ENCODE data around the gene ITK. TPM values are rescaled to one million over a fixed set of nuclear protein-coding genes. Genes with fewer than 3 reads are reported as not detected.

ITK gene
- total RNA-seq, 4 donors from 2014 or later, result 1.7 to 3.6 (median 3.0) TPM

DNA sequence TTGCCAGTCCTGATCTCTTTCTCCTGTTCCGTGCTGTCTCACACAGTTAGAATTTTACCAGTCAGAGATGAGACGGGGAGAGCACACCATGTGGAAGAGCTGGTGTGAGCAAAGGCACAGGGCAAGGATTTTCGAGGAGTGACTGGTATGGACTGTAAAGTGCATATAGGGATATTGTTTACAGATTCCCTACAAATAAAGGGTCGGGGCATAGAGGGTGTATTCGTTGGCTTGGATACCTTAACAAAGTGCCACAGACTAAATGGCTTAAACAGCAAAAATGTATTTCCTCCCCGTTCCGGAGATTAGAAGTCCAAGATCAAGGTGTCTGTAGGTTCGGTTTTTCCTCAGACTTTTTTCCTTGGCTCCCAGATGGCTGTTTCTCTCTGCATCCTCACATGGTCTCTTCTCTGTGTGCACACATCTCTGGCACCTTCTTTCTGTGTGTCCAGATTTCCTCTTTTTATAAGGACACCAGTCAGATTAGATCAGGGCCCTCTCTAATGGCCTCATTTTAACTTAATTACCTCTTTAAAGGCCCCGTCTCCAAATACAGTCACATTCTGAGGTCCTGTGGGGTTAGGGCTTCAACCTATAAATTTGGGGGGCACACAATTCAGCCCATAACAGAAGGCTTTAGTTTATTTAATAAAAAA is 108.7 kb downstream of the ITK start:
- intact Hi-C loops (cut with DNase I), result no loop called here
- no peak overlapping the region for H3K4me3 ChIP-seq (replicated peaks in 1 of 3)
- no peak overlapping the region for H3K27ac ChIP-seq
- DNase-seq, result no peak
- H3K9me3 ChIP-seq, result no peaks in the 10 kb centered on the region
- H3K4me1 ChIP-seq, result peaks cover 0 to 4% of the 10 kb centered on the region in 2 donors
- WGBS, 2 donors, result 93 to 95% methylated on average over 9 of the region's 9 CpGs
- TF ChIP-seq, protein P1, sequence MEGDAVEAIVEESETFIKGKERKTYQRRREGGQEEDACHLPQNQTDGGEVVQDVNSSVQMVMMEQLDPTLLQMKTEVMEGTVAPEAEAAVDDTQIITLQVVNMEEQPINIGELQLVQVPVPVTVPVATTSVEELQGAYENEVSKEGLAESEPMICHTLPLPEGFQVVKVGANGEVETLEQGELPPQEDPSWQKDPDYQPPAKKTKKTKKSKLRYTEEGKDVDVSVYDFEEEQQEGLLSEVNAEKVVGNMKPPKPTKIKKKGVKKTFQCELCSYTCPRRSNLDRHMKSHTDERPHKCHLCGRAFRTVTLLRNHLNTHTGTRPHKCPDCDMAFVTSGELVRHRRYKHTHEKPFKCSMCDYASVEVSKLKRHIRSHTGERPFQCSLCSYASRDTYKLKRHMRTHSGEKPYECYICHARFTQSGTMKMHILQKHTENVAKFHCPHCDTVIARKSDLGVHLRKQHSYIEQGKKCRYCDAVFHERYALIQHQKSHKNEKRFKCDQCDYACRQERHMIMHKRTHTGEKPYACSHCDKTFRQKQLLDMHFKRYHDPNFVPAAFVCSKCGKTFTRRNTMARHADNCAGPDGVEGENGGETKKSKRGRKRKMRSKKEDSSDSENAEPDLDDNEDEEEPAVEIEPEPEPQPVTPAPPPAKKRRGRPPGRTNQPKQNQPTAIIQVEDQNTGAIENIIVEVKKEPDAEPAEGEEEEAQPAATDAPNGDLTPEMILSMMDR (IDR thresholded peaks at IDR 0.05), result no peak
- TF ChIP-seq POLR2A (IDR thresholded peaks at IDR 0.05), result no peak
- no peaks in the 10 kb centered on the region for H3K36me3 ChIP-seq
- no peaks in the 10 kb centered on the region for H3K27me3 ChIP-seq

DNA sequence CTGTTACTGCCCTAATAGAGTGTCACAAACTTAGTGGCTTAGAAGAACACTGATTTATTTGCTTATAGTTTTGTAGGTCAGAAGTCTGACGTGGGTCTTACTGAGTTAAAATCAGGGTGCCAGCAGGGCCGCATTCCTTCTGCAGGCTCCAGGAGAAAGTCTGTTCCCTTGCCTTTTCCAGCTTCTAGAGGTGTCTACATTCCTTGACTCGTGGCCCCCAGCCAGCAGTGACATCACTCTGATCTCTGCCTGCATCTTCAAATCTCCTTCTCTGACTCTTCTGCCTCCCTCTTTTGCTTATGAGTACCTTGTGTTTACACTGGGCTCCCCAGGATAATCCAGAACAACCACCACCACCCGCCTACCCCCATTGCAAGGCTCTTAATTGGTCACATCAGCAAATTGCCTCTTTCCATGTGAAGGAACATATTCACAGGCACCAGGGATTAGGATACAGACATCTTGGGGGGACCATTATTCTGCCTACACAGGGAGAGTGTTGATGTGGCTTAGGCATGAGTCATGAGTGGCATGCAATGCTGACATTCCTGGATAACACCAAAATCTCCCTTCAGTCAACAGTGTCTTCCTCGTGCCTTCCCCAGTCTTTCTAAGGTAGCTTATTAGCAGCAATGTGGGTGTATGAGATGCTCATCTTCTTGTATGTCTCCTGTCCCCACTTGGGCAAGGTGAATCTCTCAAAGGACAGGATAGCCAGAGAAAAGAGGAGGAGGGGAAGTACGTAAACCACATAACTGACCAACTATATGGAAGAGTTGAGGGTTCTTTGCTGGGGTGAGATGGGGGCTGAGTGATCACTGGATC is 109.7 kb downstream of the ITK start:
- Histone ChIP-seq H3K4me1 (peaks cover 0 to 4% of the 10 kb centered on the region in 2 donors), H3K27me3 (no peaks in the 10 kb centered on the region), H3K36me3 (no peaks in the 10 kb centered on the region), H3K9me3 (no peaks in the 10 kb centered on the region), H3K27ac (no peak overlapping the region), H3K4me3 (replicated peaks in 1 of 3) (no peak overlapping the region)
- peak in 1 of 2 donors; percentile 46 for DNase-seq
- TF ChIP-seq POLR2A (IDR thresholded peaks at IDR 0.05), result no peak
- TF ChIP-seq, protein P1 (IDR thresholded peaks at IDR 0.05), result no peak
- WGBS, 2 donors, result 87 to 90% methylated on average over 6 of the region's 6 CpGs
- intact Hi-C loops (cut with DNase I), result no loop called here

DNA sequence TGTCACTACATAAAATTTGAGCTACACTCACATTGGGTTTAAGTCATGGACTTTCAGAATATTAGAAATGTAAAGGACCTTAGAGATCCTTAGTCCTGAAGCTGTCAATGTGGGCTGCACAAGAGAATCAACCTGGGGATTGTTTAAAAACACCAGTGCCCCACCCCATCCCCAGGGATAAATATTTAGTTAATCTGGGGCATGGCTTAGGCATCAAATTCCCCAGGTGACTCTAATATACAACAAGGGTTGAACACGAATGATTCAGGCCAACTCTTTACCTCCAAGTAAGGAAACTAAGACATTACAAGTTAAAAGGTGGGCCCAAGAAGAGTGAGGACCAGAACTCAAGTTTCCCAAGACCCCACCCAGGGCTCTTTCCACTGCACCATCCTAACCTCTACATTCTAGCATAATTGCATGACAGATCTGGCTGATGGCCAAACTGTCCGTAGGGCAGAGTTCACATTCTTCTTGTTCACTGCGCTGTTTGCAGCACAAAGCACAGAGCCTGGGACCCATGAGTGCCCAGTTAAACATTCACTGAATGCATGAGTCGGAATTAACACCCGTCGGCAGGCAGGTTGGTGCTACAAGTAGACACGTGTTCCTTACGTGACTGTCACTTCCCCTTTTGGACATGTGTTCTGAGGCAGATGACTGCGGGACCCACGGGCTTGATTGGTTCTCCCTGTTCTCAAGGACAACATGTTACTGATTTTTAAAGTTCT is 110.5 kb downstream of the ITK start:
- intact Hi-C loops (cut with DNase I), result no loop called here
- Histone ChIP-seq H3K27me3 (no peaks in the 10 kb centered on the region), H3K36me3 (no peaks in the 10 kb centered on the region), H3K27ac (no peak overlapping the region), H3K4me1 (peaks cover 0 to 4% of the 10 kb centered on the region in 2 donors), H3K9me3 (no peaks in the 10 kb centered on the region), H3K4me3 (replicated peaks in 1 of 3) (no peak overlapping the region)
- DNase-seq, result peak; percentile 31 to 55
- WGBS, 2 donors, result 53 to 77% methylated on average over 7 to 10 of the region's 10 CpGs
- TF ChIP-seq POLR2A (IDR thresholded peaks at IDR 0.05), result no peak

DNA sequence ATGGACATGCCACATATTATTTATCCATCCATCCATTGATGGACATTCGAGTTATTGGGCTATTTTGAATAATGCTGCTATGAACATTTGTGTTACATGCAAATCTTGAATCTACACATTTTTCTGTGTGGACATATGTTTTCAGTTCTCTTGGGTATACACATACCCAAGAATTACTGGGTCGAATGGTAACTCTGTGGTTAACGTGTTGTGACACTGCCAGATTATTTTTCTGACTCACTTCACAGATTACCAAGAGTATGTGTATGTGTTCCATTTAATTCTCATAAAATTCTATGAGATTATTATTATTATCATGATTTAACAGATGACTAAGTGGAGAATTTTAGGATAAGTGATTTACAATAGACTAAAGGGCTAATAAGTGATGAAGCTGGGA is 112.0 kb downstream of the ITK start:
- Histone ChIP-seq H3K36me3 (no peaks in the 10 kb centered on the region), H3K9me3 (no peaks in the 10 kb centered on the region), H3K27ac (no peak overlapping the region), H3K4me1 (peaks cover 0 to 4% of the 10 kb centered on the region in 2 donors), H3K27me3 (no peaks in the 10 kb centered on the region), H3K4me3 (replicated peaks in 1 of 3) (no peak overlapping the region)
- intact Hi-C loops (cut with DNase I), result no loop called here
- TF ChIP-seq, protein P1 (IDR thresholded peaks at IDR 0.05), result no peak
- no peak for TF ChIP-seq POLR2A (IDR thresholded peaks at IDR 0.05)
- DNase-seq, result no peak
- 92 to 94% methylated on average over 3 of the region's 3 CpGs for WGBS, 2 donors

DNA sequence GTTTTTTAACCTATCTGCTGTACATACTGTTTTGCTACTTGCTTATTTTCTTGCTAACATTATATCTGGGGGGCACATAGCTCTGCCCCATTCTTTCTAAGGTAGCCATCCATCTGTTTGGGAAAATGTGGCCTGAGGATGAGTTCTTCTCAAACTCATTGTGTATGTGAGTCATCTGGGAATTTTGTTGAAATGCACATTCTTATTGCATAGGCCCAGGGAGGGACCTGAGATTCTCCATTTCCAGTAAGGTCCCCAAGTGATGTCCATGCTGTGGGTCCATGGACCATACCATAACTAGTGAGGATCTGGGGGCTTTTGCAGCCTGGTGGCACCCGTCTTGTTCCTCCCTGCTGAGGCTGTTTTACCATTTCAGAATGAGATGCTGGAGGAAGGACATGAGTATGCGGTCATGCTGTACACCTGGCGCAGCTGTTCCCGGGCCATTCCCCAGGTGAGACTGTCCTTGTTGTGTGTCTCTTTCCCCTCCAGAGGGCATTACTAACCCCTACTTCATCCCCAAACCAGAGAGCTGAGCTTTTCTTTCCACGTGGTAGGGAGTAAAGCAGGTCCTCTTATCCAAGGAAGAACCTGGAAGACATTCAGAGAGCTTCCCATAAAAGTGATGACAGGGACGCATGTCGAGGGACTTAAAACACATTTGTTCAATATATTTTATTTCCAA is 113.9 kb downstream of the ITK start:
- intact Hi-C loops (cut with DNase I), result no loop called here
- Histone ChIP-seq H3K4me1 (peaks cover 0 to 4% of the 10 kb centered on the region in 2 donors), H3K27ac (no peak overlapping the region), H3K4me3 (replicated peaks in 1 of 3) (no peak overlapping the region), H3K36me3 (no peaks in the 10 kb centered on the region), H3K9me3 (no peaks in the 10 kb centered on the region), H3K27me3 (no peaks in the 10 kb centered on the region)
- TF ChIP-seq POLR2A (IDR thresholded peaks at IDR 0.05), result no peak
- TF ChIP-seq, protein P1 (IDR thresholded peaks at IDR 0.05), result no peak
- no peak for DNase-seq
- WGBS, 2 donors, result 74 to 86% methylated on average over 4 to 7 of the region's 7 CpGs
